ENCODE measurements around the gene HEATR5B.
A peak's percentile ranks its signal among the peaks of the same experiment; 100 is the strongest.

The HEATR5B gene

DNA sequence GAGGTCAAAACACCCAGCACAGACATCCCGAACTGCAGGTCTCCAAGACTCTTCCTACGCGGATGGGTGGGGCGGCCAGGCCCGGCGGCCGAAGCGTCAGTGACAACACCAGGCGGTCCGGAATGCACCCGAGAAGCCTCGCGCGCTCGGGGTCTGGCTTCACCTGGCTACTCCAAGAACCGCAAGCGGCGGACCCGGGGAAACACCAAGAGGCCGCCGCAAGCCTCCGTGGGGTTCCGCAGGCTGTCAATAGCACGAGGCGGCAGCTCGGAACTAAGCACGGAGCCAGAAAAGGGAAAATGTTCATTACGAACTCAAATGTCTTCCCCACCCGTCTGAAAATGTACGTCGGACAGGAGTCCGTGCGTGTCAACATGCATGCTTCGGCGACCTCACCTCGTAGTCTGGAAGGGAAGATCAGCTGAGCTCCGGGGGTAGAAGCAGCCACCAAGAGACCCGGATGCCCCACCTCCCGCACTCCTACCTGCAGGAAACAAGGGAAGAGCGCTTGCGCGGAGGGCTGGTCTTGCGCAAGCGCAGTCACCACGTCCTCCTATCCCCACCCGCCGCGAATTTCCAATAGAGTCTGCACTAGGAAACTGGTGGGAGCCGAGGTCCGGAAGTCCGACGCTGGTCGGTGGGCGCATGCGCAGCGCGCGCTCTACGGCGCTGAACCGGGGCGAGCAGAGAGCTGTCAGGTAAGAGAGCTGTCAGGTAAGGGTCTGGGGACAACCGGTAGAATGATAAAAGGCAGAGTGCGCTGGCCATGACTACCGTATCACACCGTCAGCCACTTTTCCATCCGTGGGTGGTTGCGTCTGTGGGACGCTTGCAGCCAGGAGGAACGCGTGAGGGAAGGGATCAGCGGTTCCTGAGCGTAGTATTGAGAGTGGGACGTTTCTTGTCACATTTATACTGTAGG is at the start of gene HEATR5B, which contains the start of gene GPATCH11:
TSS of gene HEATR5B (minus strand) at position 500 of the 922 bp plus-strand sequence. CDS start 958 bp downstream, outside the sequence.
TSS of gene GPATCH11 (plus strand) at position 646 of the 922 bp plus-strand sequence. CDS start 3,864 bp downstream, outside the sequence.
- DNase-seq (ENCODE audit: extremely low read depth, low read depth): peak; percentile 89
- TF ChIP-seq, protein P1, sequence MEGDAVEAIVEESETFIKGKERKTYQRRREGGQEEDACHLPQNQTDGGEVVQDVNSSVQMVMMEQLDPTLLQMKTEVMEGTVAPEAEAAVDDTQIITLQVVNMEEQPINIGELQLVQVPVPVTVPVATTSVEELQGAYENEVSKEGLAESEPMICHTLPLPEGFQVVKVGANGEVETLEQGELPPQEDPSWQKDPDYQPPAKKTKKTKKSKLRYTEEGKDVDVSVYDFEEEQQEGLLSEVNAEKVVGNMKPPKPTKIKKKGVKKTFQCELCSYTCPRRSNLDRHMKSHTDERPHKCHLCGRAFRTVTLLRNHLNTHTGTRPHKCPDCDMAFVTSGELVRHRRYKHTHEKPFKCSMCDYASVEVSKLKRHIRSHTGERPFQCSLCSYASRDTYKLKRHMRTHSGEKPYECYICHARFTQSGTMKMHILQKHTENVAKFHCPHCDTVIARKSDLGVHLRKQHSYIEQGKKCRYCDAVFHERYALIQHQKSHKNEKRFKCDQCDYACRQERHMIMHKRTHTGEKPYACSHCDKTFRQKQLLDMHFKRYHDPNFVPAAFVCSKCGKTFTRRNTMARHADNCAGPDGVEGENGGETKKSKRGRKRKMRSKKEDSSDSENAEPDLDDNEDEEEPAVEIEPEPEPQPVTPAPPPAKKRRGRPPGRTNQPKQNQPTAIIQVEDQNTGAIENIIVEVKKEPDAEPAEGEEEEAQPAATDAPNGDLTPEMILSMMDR (IDR thresholded peaks at IDR 0.05; ENCODE audit: low read depth, low read length): no peak

DNA sequence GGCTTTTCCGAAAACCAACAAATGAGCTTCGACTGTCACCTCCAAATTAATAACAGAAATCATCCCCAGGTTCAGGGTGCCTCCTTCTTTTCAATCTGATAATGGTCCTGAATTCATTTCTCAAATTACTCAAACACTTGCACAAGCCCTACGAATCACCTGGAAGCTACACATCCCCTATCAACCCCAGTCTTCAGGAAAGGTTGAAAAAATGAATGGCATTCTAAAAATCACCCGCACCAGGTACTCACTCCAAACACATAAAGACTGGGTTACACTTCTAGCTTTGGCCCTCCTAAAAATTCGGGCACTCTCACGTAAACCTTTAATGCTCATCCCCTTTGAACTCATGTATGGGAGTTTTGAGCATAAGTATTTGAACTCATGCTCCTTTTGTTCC is 48.7 kb upstream of the HEATR5B start:
- DNase-seq (ENCODE audit: extremely low read depth, low read depth): no peak
- TF ChIP-seq, protein P1 (IDR thresholded peaks at IDR 0.05; ENCODE audit: low read depth, low read length): no peak

DNA sequence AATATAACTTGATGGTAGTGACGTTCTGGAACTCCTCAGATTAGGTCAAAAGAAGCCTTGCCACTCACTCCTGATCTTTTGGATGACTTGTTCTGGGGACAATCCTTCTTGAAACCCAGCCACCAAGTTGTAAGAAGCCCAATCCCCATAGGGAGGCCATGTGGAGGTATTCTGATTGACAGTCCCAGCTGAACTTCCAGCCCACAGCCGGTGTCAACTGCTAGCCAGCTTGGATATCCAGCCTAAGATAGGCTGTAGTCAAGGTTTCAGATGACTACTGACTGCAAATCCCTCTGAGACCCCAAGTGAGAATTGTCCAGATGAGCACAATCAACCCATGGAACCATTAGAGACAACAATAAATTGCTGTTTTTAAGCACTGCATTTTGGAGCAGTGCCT is 41.2 kb upstream of the HEATR5B start:
- DNase-seq (ENCODE audit: extremely low read depth, low read depth): no peak
- TF ChIP-seq, protein P1 (IDR thresholded peaks at IDR 0.05; ENCODE audit: low read depth, low read length): no peak

DNA sequence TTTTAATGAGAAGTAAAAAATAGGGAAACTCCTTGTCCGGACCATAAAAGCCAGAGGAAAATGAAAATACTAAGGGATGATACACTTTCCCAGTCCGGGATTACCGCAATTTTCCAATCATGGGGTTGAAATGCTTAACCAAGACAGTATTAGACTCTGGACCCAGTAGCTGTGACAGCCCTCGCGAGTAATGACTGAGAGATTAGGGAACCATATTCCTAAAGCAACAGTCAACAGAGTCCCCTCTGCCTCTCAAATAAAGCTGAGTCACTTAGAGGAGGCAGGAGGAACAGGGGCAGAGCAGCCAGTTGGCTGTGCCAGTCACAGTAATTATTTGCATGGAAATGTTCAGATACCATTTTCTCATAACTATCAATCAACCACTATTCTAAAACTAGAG is 35.0 kb upstream of the HEATR5B start:
- no peak for DNase-seq (ENCODE audit: extremely low read depth, low read depth)
- TF ChIP-seq, protein P1 (IDR thresholded peaks at IDR 0.05; ENCODE audit: low read depth, low read length): no peak

DNA sequence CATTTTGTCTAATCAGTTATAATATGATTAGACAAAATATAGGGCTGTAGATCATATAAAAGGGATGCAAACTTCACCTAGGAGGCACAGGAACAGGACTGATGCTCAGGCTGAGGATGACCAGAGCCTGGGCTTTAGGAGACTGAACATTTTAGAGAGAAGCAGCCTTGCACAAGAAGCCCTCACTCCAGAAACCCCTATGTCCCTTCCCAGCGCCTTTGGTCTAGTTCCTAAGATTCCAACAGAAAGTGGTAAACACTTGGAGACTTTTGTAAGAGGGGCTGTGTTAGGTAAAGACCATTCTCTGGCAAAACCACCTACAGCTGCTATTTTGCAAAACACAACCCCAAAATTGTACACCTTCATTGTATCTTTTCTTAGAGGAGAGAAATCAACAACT is 33.4 kb upstream of the HEATR5B start:
- TF ChIP-seq, protein P1 (IDR thresholded peaks at IDR 0.05; ENCODE audit: low read depth, low read length): no peak
- DNase-seq (ENCODE audit: extremely low read depth, low read depth): no peak

DNA sequence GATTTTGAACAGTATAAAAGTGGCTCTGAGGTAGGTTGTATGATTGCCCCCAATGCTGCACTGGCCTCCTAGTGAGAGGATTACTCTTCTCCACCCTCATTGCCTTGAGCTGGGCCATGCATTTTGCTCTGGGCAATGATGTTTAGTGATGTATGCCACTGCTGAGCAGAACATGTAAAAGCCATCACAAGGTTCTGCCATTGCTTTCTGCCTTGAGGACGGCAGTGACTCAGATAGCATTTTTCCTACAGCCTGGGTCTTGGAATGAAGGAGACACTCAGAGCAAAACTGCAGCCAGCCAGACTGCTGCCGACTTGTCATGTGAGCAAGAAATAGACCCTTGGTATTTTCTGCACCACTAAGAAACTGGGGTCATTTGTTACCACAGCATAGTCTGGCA is 27.8 kb upstream of the HEATR5B start:
- no peak for DNase-seq (ENCODE audit: extremely low read depth, low read depth)
- TF ChIP-seq, protein P1 (IDR thresholded peaks at IDR 0.05; ENCODE audit: low read depth, low read length): no peak
